ENCODE results near the gene ZSCAN25. TPM values are rescaled to one million over a fixed set of nuclear protein-coding genes. Genes with fewer than 3 reads are reported as not detected.
A peak's percentile ranks its signal among the peaks of the same experiment; 100 is the strongest.
"Not testable (repeated sequence)": the region's sequence is repeated elsewhere in the genome, so short reads cannot be mapped to it uniquely, and the experiment has no call there.

ZSCAN25 gene
- total RNA-seq, 4 donors from 2014 or later, result 15.3 to 46.1 (median 20.0) TPM

DNA sequence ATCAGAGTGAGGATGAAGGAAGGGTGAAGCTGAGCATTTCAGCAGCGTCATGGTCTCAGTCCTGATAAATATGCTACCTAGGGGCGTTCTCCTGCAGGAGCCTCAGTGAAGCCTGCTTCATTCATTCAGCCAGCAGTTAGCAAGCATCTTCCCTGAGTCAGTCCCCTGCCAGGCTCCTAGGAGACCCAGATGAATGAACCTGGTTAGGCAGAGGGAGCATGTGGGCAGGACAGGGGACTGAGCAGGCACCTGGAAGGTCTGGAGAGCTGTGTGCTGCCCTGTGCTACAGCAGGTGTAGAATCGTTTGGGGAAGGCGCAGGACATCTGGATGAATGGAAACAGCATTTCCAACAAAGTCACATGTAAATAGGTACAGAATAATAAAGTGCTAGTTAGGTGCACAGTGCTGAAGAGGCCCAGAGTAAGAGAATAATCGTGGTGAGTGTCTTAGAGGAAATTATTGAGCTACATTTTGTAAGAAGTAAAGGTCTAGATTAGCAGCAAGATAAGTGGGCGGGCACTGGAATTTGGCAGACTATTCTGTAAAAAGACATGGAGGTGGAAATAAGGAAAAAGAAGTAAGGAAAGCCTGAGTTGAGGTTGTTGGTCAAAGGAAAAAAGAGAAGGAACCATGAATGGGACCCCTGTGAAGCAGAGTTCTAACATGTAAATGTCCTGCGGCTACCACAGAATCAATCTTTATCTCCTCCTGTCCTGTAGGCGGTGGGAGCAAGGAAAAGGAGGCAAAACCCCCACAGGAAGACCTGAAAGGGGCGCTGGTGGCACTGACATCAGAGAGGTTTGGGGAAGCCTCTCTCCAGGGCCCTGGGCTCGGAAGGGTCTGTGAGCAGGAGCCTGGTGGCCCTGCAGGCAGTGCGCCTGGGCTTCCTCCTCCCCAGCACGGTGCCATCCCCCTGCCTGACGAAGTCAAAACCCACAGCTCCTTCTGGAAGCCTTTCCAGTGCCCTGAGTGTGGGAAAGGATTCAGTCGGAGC lies 12.0 kb downstream of the ZSCAN25 start:
- no peak for DNase-seq (ENCODE audit: low spot score in 2 of 2)
- Histone ChIP-seq H3K36me3 (peaks cover 80% of the 10 kb centered on the region), H3K27ac (no peak overlapping the region), H3K9me3 (no peaks in the 10 kb centered on the region), H3K4me3 (no peak overlapping the region), H3K27me3 (no peaks in the 10 kb centered on the region), H3K4me1 (peaks cover 6% of the 10 kb centered on the region)
- WGBS, result 76% methylated on average over 14 of the region's 14 CpGs
- TF ChIP-seq, protein P1, sequence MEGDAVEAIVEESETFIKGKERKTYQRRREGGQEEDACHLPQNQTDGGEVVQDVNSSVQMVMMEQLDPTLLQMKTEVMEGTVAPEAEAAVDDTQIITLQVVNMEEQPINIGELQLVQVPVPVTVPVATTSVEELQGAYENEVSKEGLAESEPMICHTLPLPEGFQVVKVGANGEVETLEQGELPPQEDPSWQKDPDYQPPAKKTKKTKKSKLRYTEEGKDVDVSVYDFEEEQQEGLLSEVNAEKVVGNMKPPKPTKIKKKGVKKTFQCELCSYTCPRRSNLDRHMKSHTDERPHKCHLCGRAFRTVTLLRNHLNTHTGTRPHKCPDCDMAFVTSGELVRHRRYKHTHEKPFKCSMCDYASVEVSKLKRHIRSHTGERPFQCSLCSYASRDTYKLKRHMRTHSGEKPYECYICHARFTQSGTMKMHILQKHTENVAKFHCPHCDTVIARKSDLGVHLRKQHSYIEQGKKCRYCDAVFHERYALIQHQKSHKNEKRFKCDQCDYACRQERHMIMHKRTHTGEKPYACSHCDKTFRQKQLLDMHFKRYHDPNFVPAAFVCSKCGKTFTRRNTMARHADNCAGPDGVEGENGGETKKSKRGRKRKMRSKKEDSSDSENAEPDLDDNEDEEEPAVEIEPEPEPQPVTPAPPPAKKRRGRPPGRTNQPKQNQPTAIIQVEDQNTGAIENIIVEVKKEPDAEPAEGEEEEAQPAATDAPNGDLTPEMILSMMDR (IDR thresholded peaks at IDR 0.05), result no peak
- TF ChIP-seq EP300 (IDR thresholded peaks at IDR 0.05), result no peak
- TF ChIP-seq POLR2A (IDR thresholded peaks at IDR 0.05), result no peak
- no peak for TF ChIP-seq POLR2AphosphoS5 (IDR thresholded peaks at IDR 0.05)

DNA sequence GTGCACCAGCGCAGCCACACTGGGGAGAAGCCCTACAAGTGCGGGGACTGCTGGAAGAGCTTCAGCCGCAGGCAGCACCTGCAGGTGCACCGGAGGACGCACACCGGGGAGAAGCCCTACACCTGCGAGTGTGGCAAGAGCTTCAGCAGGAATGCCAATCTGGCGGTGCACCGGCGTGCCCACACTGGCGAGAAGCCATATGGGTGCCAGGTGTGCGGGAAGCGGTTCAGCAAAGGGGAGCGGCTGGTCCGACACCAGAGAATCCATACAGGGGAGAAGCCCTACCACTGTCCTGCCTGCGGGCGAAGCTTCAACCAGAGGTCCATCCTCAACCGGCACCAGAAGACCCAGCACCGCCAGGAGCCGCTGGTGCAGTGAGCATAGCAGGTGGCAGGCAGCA lies 12.9 kb downstream of the ZSCAN25 start:
- no peaks in the 10 kb centered on the region for H3K27me3 ChIP-seq
- H3K36me3 ChIP-seq, result peaks cover 71% of the 10 kb centered on the region
- H3K27ac ChIP-seq, result no peak overlapping the region
- H3K4me3 ChIP-seq, result no peak overlapping the region
- no peaks in the 10 kb centered on the region for H3K9me3 ChIP-seq
- no peak for TF ChIP-seq POLR2AphosphoS5 (IDR thresholded peaks at IDR 0.05)
- TF ChIP-seq, protein P1 (IDR thresholded peaks at IDR 0.05), result no peak
- TF ChIP-seq POLR2A (IDR thresholded peaks at IDR 0.05), result no peak
- no peak for TF ChIP-seq EP300 (IDR thresholded peaks at IDR 0.05)
- WGBS, result 66% methylated on average over 15 of the region's 20 CpGs
- no peak for DNase-seq (ENCODE audit: low spot score in 2 of 2)
- peaks cover 9% of the 10 kb centered on the region for H3K4me1 ChIP-seq

DNA sequence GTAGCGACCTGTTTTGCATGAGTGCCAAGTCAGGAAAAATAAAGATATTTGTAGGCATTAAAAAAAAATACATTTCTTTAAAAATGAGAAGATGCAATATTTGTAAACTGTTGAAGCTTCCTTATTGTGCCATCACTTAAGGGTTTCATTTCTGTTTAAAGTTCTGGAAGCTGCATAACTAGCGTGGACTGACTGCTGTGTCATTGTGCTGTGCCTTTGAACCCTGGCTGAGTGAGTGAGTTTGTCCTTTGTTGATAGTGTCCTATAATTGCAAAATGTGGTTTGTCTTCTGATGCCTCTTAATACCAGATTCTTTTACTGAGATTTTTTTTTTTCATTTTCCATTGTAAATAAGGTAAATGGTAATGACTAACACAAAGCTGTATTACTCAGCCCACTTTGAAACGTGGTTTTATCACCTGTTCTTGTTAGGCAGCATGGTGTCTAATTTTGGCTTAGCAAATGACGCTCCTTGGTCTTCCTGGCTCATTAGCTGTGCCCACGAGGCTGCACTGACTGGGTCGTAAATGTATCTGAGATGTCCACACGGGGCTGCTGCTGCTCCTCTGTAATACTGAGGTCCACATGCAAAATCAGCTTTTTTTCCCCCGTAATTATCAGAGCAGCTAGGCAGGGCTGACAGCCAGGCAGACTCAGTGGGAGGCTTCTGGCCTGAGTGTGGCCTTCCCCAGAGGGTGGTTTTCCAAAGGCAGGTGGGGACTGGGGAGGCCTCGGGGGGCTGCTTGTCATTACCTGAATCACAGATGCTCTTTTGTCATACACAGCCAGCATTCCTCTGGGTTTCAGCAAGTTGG lies 14.8 kb downstream of the ZSCAN25 start:
- DNase-seq (ENCODE audit: low spot score in 2 of 2), result no peak
- Histone ChIP-seq H3K4me3 (no peak overlapping the region), H3K9me3 (no peaks in the 10 kb centered on the region), H3K27ac (no peak overlapping the region), H3K36me3 (peaks cover 53% of the 10 kb centered on the region), H3K27me3 (no peaks in the 10 kb centered on the region), H3K4me1 (peaks cover 15% of the 10 kb centered on the region)
- TF ChIP-seq EP300 (IDR thresholded peaks at IDR 0.05), result no peak
- TF ChIP-seq, protein P1 (IDR thresholded peaks at IDR 0.05), result peak in 1 of 2 donors; percentile 9
- 37% methylated on average over 9 of the region's 9 CpGs for WGBS

DNA sequence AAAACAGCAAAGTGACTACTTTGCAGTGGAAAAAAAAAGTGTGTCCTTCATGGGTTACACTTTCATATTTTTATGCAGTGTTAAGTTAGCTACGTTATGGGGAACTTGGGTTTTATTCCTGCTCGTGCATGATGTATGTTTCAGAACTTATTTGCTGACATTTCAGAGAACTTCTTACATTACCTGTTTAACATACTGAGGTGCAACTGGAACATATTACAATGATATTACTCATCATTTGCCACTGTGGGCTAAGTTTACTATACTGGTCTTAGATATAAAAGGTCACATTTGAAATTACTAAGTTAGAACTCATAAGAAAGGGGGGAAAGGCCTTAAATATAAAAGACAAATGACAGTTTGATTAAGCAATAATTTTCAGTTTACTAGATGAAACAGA lies 20.7 kb downstream of the ZSCAN25 start:
- 68% methylated on average over 2 of the region's 2 CpGs for WGBS
- not testable (repeated sequence) for H3K27ac ChIP-seq; H3K4me3 ChIP-seq; H3K27me3 ChIP-seq; H3K36me3 ChIP-seq; DNase-seq (ENCODE audit: low spot score in 2 of 2); H3K9me3 ChIP-seq
- H3K4me1 ChIP-seq, result peaks cover 13% of the 10 kb centered on the region

DNA sequence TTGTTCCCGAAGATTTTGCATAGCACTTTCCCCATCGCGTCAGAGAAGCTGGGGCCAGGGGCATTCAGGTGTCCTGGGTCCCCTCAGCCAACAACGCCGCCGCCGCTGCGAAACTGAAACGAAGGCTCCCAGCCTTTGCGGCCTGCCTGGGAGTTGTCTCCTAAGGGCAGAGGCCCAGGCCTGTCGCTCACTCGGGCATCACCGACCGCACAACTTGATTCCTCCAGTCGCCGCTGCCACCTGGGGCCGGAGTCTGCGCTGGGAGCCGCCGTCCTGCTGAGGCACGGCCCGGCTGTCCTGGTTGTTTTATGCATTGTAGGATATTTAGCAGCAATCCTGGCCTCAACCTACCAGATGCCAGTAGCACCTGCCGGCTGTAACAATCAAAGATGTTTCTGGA lies 22.0 kb downstream of the ZSCAN25 start:
- WGBS, result 93% methylated on average over 7 of the region's 23 CpGs

More for the DNA sequence above, 22.0 kb downstream of the ZSCAN25 start:
- DNase-seq (ENCODE audit: low spot score in 2 of 2), result no peak
- Histone ChIP-seq H3K4me1 (peaks cover 10% of the 10 kb centered on the region), H3K27me3 (no peaks in the 10 kb centered on the region), H3K4me3 (no peak overlapping the region), H3K36me3 (peaks cover 2% of the 10 kb centered on the region), H3K27ac (no peak overlapping the region), H3K9me3 (no peaks in the 10 kb centered on the region)
- TF ChIP-seq EP300 (IDR thresholded peaks at IDR 0.05) (no peak), POLR2AphosphoS5 (IDR thresholded peaks at IDR 0.05) (no peak), POLR2A (IDR thresholded peaks at IDR 0.05) (no peak)
- TF ChIP-seq, protein P1 (IDR thresholded peaks at IDR 0.05), result no peak
